GM23338 (cell line): ENCODE results near the gene WFDC10A. TPM values are rescaled to one million over a fixed set of nuclear protein-coding genes. Genes with fewer than 3 reads are reported as not detected.

Source experiments
- ATAC-seq: fragments of 200-7000 bp; cut with Tn5 transposase; 3 replicates; pipeline ENCODE4 v1.9.1; 2020
- DNase-seq: peaks from one replicate; pipeline ENCODE4 v3.0.0-alpha.2; 2015; ENCODE audit warnings: low spot score
- H2AFZ ChIP-seq: fragments of 200-600 bp; sonication (generic); 2 replicates; pipeline ENCODE4 v1.8.0; 2016; ENCODE audit warnings: antibody characterized with exemption, mild to moderate bottlenecking, moderate library complexity
- H3F3A ChIP-seq: fragments of 200-600 bp; sonication (generic); replicated peaks from 2 replicates; pipeline ENCODE4 v1.8.0; 2017; ENCODE audit warnings: antibody characterized with exemption, mixed run types, low read depth
- H3K27ac ChIP-seq: fragments of 200-600 bp; sonication (generic); 2 replicates; pipeline ENCODE4 v1.6.1; 2016; ENCODE audit warnings: low read depth
- H3K27me3 ChIP-seq: fragments of 200-600 bp; sonication (generic); 2 replicates; pipeline ENCODE4 v1.8.0; 2016; ENCODE audit warnings: mild to moderate bottlenecking, mixed run types, moderate library complexity; ENCODE audit not compliant: insufficient read depth
- H3K36me3 ChIP-seq: fragments of 200-600 bp; sonication (generic); 2 replicates; pipeline ENCODE4 v1.8.0; 2016; ENCODE audit warnings: mild to moderate bottlenecking; ENCODE audit not compliant: insufficient read depth
- H3K4me1 ChIP-seq: fragments of 200-600 bp; sonication (generic); 2 replicates; pipeline ENCODE4 v1.8.0; 2016; ENCODE audit warnings: mild to moderate bottlenecking, moderate library complexity; ENCODE audit not compliant: insufficient read depth
- H3K4me2 ChIP-seq: fragments of 200-600 bp; sonication (generic); 2 replicates; pipeline ENCODE4 v1.7.1; 2017; ENCODE audit warnings: mixed run types
- H3K4me3 ChIP-seq: fragments of 200-600 bp; sonication (generic); 2 replicates; pipeline ENCODE4 v1.6.1; 2016; ENCODE audit warnings: mixed run types
- H3K79me2 ChIP-seq: fragments of 200-600 bp; sonication (generic); replicated peaks from 2 replicates; pipeline ENCODE4 v1.8.0; 2017; ENCODE audit warnings: mild to moderate bottlenecking; ENCODE audit not compliant: insufficient read depth
- H3K9me2 ChIP-seq: fragments of 200-600 bp; sonication (generic); 2 replicates; pipeline ENCODE4 v1.8.0; 2017; ENCODE audit not compliant: insufficient read depth
- H4K20me1 ChIP-seq: fragments of 200-600 bp; sonication (generic); replicated peaks from 2 replicates; pipeline ENCODE4 v1.8.0; 2017; ENCODE audit warnings: mild to moderate bottlenecking; ENCODE audit not compliant: insufficient read depth
- H3K27ac Mint-ChIP-seq: 2 replicates; pipeline ENCODE4 v1.8.0; 2020; ENCODE audit warnings: inconsistent platforms, mild to moderate bottlenecking, moderate library complexity, mixed read lengths
- H3K27me3 Mint-ChIP-seq: 3 replicates; pipeline ENCODE4 v1.8.0; 2022; ENCODE audit warnings: low read depth, mild to moderate bottlenecking, moderate library complexity, mixed read lengths, inconsistent platforms; ENCODE audit not compliant: insufficient read depth, poor library complexity
- H3K36me3 Mint-ChIP-seq: 3 replicates; pipeline ENCODE4 v1.8.0; 2021; ENCODE audit warnings: low read depth, mild to moderate bottlenecking, inconsistent platforms, moderate library complexity, mixed read lengths
- H3K4me1 Mint-ChIP-seq: 3 replicates; pipeline ENCODE4 v1.8.0; 2020; ENCODE audit warnings: mild to moderate bottlenecking, inconsistent platforms, mixed read lengths
- H3K4me3 Mint-ChIP-seq: 3 replicates; pipeline ENCODE4 v1.8.0; 2021; ENCODE audit warnings: moderate library complexity, mild to moderate bottlenecking, inconsistent platforms, mixed read lengths
- H3K9me3 Mint-ChIP-seq: 3 replicates; pipeline ENCODE4 v1.8.0; 2020; ENCODE audit warnings: moderate library complexity, mild to moderate bottlenecking, inconsistent platforms, mixed read lengths
- CTCF ChIP-seq, 2 experiments: fragments of 200-600 bp in 1 of 2; sonication (generic) in 1 of 2; conservative IDR thresholded peaks; 2 replicates each; pipeline versions ENCODE4 v1.5.1 to v1.6.1; 2016 to 2017; ENCODE audit warnings: antibody characterized with exemption in 2 of 2, low read depth in 2 of 2, mild to moderate bottlenecking in 2 of 2, moderate library complexity in 1 of 2
- ETS1 ChIP-seq: IDR thresholded peaks from 2 replicates; pipeline ENCODE4 v1.6.1; 2016; ENCODE audit warnings: antibody characterized with exemption
- EZH2 ChIP-seq: fragments of 200-600 bp; sonication (generic); IDR thresholded peaks from one replicate; pipeline ENCODE4 v1.8.0; 2017; ENCODE audit warnings: antibody characterized with exemption, mild to moderate bottlenecking, low read depth; ENCODE audit not compliant: unreplicated experiment
- EZH2phosphoT487 ChIP-seq: fragments of 200-600 bp; sonication (generic); IDR thresholded peaks from one replicate; pipeline ENCODE4 v1.8.1; 2018; ENCODE audit warnings: antibody characterized with exemption; ENCODE audit not compliant: unreplicated experiment
- NANOG ChIP-seq: IDR thresholded peaks from 2 replicates; pipeline ENCODE4 v1.6.1; 2016; ENCODE audit warnings: antibody characterized with exemption, borderline replicate concordance
- POLR2AphosphoS5 ChIP-seq: IDR thresholded peaks from 2 replicates; pipeline ENCODE4 v1.6.1; 2016; ENCODE audit warnings: antibody characterized with exemption, low read depth
- REST ChIP-seq: IDR thresholded peaks from one replicate; pipeline ENCODE4 v1.6.1; 2018; ENCODE audit warnings: antibody characterized with exemption; ENCODE audit not compliant: unreplicated experiment
- ZNF114 ChIP-seq: fragments of 250-450 bp; sonication (Bioruptor Pico); IDR thresholded peaks from 2 replicates; pipeline ENCODE4 v1.5.0; 2020; ENCODE audit warnings: mild to moderate bottlenecking, moderate library complexity
- ZNF331 ChIP-seq: fragments of 250-450 bp; sonication (Bioruptor Pico); IDR thresholded peaks from 2 replicates; pipeline ENCODE4 v1.5.0; 2020; ENCODE audit warnings: low read depth, mild to moderate bottlenecking, moderate library complexity
- ZNF462 ChIP-seq: fragments of 250-450 bp; sonication (Bioruptor Pico); IDR thresholded peaks from 2 replicates; pipeline ENCODE4 v1.5.0; 2020; ENCODE audit warnings: mild to moderate bottlenecking, moderate library complexity
- polyA plus RNA-seq: library from polyadenylated mRNA; unstranded; fragments of >200 nt; fragmentation: Nextera tagmentation; extraction: Ambion mirVana; gene quantifications from 2 replicates; pipeline ENCODE4 v1.2.1, GENCODE V29; 2016
- total RNA-seq: library from RNA; depleted of rRNA; stranded (reverse); fragments of >200 nt; shearing (Covaris generic); gene quantifications from 2 replicates; pipeline ENCODE4 v1.2.3, GENCODE V29; 2014

WFDC10A gene
- total and polyA plus RNA-seq, 2 experiments from 2014 or later: not detected

GRCh38 chr20:45611054-45611453, 18.5 kb upstream of the WFDC10A start:
- TF ChIP-seq POLR2AphosphoS5 (no peak), ZNF331 (no peak), REST (no peak), CTCF (conservative IDR thresholded peaks at IDR 0.05; ENCODE audit: low read depth in 2 of 2) (no peak), EZH2 (no peak), ZNF462 (CRISPR knock-in tag) (no peak), ETS1 (no peak), EZH2phosphoT487 (no peak), ZNF114 (CRISPR knock-in tag) (no peak), NANOG (no peak)
- Histone ChIP-seq H2AFZ (peak overlapping the region; percentile 86), H3K79me2 (no peaks in the 10 kb centered on the region), H3K36me3 (no peaks in the 10 kb centered on the region), H3K27me3 (no peaks in the 10 kb centered on the region), H3K4me1 (peaks cover 11% of the 10 kb centered on the region; the same call in 1 of the 2 replicates), H3F3A (no peaks in the 10 kb centered on the region), H3K4me2 (no peak overlapping the region), H3K27ac (no peak overlapping the region), H4K20me1 (no peaks in the 10 kb centered on the region), H3K4me3 (no peak overlapping the region), H3K9me2 (peaks cover 25% of the 10 kb centered on the region)
- H3K27me3 Mint-ChIP-seq: no peaks in the 10 kb centered on the region
- peaks cover 11% of the 10 kb centered on the region for H3K36me3 Mint-ChIP-seq
- DNase-seq (no peak), ATAC-seq (no peak)
- H3K4me1 Mint-ChIP-seq: peaks cover 10% of the 10 kb centered on the region; the same call in 2 of the 3 replicates
- H3K4me3 Mint-ChIP-seq: no peak overlapping the region
- no peak overlapping the region for H3K27ac Mint-ChIP-seq
- H3K9me3 Mint-ChIP-seq: peaks cover 21% of the 10 kb centered on the region
